Mesendoderm (in vitro differentiated cells): ENCODE results near the gene STYK1.
A peak's percentile ranks its signal among the peaks of the same experiment; 100 is the strongest.
"Not testable (repeated sequence)": the region's sequence is repeated elsewhere in the genome, so short reads cannot be mapped to it uniquely, and the experiment has no call there.

ENCODE experiments used
- DNase-seq: peaks from one replicate; pipeline ENCODE4 v3.0.0; 2013
- H2AK5ac ChIP-seq: 2 replicates; pipeline ENCODE4 v1.6.1; 2013; ENCODE audit warnings: low read length, inconsistent platforms
- H2BK120ac ChIP-seq: 2 replicates; pipeline ENCODE4 v1.6.1; 2013; ENCODE audit warnings: low read depth, mild to moderate bottlenecking, low read length, moderate library complexity, mixed read lengths
- H2BK15ac ChIP-seq: replicated peaks from 2 replicates; pipeline ENCODE4 v1.6.1; 2013; ENCODE audit warnings: low read depth, mild to moderate bottlenecking, moderate library complexity
- H2BK5ac ChIP-seq: 2 replicates; pipeline ENCODE4 v1.6.1; 2013; ENCODE audit warnings: low read length, inconsistent platforms
- H3K18ac ChIP-seq: 2 replicates; pipeline ENCODE4 v1.6.1; 2013; ENCODE audit warnings: mild to moderate bottlenecking, low read length, mixed read lengths
- H3K23ac ChIP-seq: one replicate; pipeline ENCODE4 v1.6.1; 2013; ENCODE audit warnings: low read length
- H3K27ac ChIP-seq: 2 replicates; pipeline ENCODE4 v1.5.1; 2013; ENCODE audit warnings: low read depth, mild to moderate bottlenecking, inconsistent platforms, low read length, moderate library complexity
- H3K27me3 ChIP-seq: 2 replicates; pipeline ENCODE4 v1.6.1; 2013; ENCODE audit warnings: low read length, control low read depth, mild to moderate bottlenecking, inconsistent platforms; ENCODE audit not compliant: insufficient read depth, poor library complexity
- H3K36me3 ChIP-seq: 2 replicates; pipeline ENCODE4 v1.6.1; 2013; ENCODE audit warnings: low read length, inconsistent platforms; ENCODE audit not compliant: control insufficient read depth, insufficient read depth
- H3K4ac ChIP-seq: one replicate; pipeline ENCODE4 v1.6.1; 2013; ENCODE audit warnings: low read depth, mild to moderate bottlenecking, low read length, moderate library complexity
- H3K4me1 ChIP-seq: 2 replicates; pipeline ENCODE4 v1.6.1; 2013; ENCODE audit warnings: low read depth, low read length, inconsistent platforms; ENCODE audit not compliant: control insufficient read depth
- H3K4me2 ChIP-seq: 2 replicates; pipeline ENCODE4 v1.6.1; 2013; ENCODE audit warnings: low read length
- H3K4me3 ChIP-seq: 2 replicates; pipeline ENCODE4 v1.5.1; 2013; ENCODE audit warnings: mild to moderate bottlenecking, low read length
- H3K56ac ChIP-seq: one replicate; pipeline ENCODE4 v1.6.1; 2013; ENCODE audit warnings: low read length
- H3K79me1 ChIP-seq: 2 replicates; pipeline ENCODE4 v1.6.1; 2013; ENCODE audit warnings: low read length, inconsistent platforms
- H3K79me2 ChIP-seq: 2 replicates; pipeline ENCODE4 v1.6.1; 2013; ENCODE audit warnings: mild to moderate bottlenecking, low read length; ENCODE audit not compliant: control insufficient read depth, insufficient read depth
- H3K9ac ChIP-seq: 2 replicates; pipeline ENCODE4 v1.6.1; 2013; ENCODE audit warnings: low read length, inconsistent platforms
- H4K5ac ChIP-seq: one replicate; pipeline ENCODE4 v1.6.1; 2013; ENCODE audit warnings: low read length
- H4K8ac ChIP-seq: one replicate; pipeline ENCODE4 v1.6.1; 2013; ENCODE audit warnings: low read depth, mild to moderate bottlenecking, control low read depth, low read length, moderate library complexity
- WGBS: extraction: QIAGEN DNeasy Blood & Tissue Kit; methylation state at CpG from one replicate; pipeline ENCODE4 v1.1.7; 2013; ENCODE audit warnings: low lambda C conversion rate, missing lambda C conversion rate; ENCODE audit not compliant: insufficient coverage; ENCODE audit errors: extremely low coverage; 5-methylcytosine and 5-hydroxymethylcytosine counted together

The STYK1 gene

GRCh38 chr12:10590966-10591365, 82.9 kb downstream of the STYK1 start:
- Histone ChIP-seq H3K4ac (no peak overlapping the region), H4K5ac (no peak overlapping the region), H3K27ac (no peak overlapping the region), H3K79me2 (no peaks in the 10 kb centered on the region), H3K18ac (no peak overlapping the region), H2AK5ac (no peak overlapping the region), H3K56ac (no peak overlapping the region), H4K8ac (no peak overlapping the region), H3K27me3 (no peaks in the 10 kb centered on the region), H3K9ac (no peak overlapping the region), H3K4me1 (no peaks in the 10 kb centered on the region), H3K4me2 (no peak overlapping the region), H2BK5ac (no peak overlapping the region), H3K4me3 (no peak overlapping the region), H3K79me1 (no peaks in the 10 kb centered on the region), H2BK15ac (no peak overlapping the region), H3K23ac (no peak overlapping the region), H2BK120ac (no peak overlapping the region), H3K36me3 (no peaks in the 10 kb centered on the region)
- DNase-seq = no peak
- 100% methylated on average over 1 of the region's 3 CpGs for WGBS

- Histone ChIP-seq H3K4me3 (no peak overlapping the region), H3K4me2 (no peak overlapping the region), H3K79me2 (no peaks in the 10 kb centered on the region), H3K79me1 (no peaks in the 10 kb centered on the region), H4K8ac (no peak overlapping the region), H3K23ac (no peak overlapping the region), H3K4ac (no peak overlapping the region), H3K18ac (no peak overlapping the region), H3K36me3 (no peaks in the 10 kb centered on the region), H4K5ac (no peak overlapping the region), H2AK5ac (no peak overlapping the region), H3K4me1 (no peaks in the 10 kb centered on the region), H3K27me3 (no peaks in the 10 kb centered on the region), H2BK15ac (no peak overlapping the region), H3K27ac (no peak overlapping the region), H3K56ac (no peak overlapping the region), H2BK120ac (no peak overlapping the region), H3K9ac (no peak overlapping the region), H2BK5ac (no peak overlapping the region)
- DNase-seq = no peak
- no CpG with 5 or more reads among the region's 1 CpG for WGBS
These were observed 89.4 kb downstream of the STYK1 start for GRCh38 chr12:10584415-10584814.

- H2AK5ac ChIP-seq = no peak overlapping the region
- H3K79me2 ChIP-seq = no peaks in the 10 kb centered on the region
- H3K4me2 ChIP-seq = no peak overlapping the region
- no peak overlapping the region for H3K4me3 ChIP-seq
- H4K8ac ChIP-seq = no peak overlapping the region
- H3K9ac ChIP-seq = no peak overlapping the region
- H2BK120ac ChIP-seq = no peak overlapping the region
- no peaks in the 10 kb centered on the region for H3K36me3 ChIP-seq
- no peaks in the 10 kb centered on the region for H3K79me1 ChIP-seq
- H3K18ac ChIP-seq = no peak overlapping the region
- no peak overlapping the region for H2BK5ac ChIP-seq
- H3K23ac ChIP-seq = no peak overlapping the region
- H3K56ac ChIP-seq = no peak overlapping the region
- H4K5ac ChIP-seq = no peak overlapping the region
- no CpG with 5 or more reads among the region's 3 CpGs for WGBS
- H2BK15ac ChIP-seq = no peak overlapping the region
- no peaks in the 10 kb centered on the region for H3K27me3 ChIP-seq
- no peak overlapping the region for H3K4ac ChIP-seq
- no peak for DNase-seq
- H3K4me1 ChIP-seq = no peaks in the 10 kb centered on the region
- no peak overlapping the region for H3K27ac ChIP-seq
These were observed 91.1 kb downstream of the STYK1 start for GRCh38 chr12:10582704-10583103.

GRCh38 chr12:10582133-10582532, 91.7 kb downstream of the STYK1 start:
- not testable (repeated sequence) for H3K27me3 ChIP-seq, H3K36me3 ChIP-seq
- WGBS = no CpG with 5 or more reads among the region's 3 CpGs

GRCh38 chr12:10574307-10574706, 99.5 kb downstream of the STYK1 start:
- Histone ChIP-seq H3K27ac (no peak overlapping the region), H3K79me2 (no peaks in the 10 kb centered on the region), H3K4me1 (no peaks in the 10 kb centered on the region), H3K18ac (no peak overlapping the region), H3K36me3 (no peaks in the 10 kb centered on the region), H3K4me2 (no peak overlapping the region), H3K4me3 (no peak overlapping the region), H2BK15ac (no peak overlapping the region), H2BK5ac (no peak overlapping the region), H2BK120ac (no peak overlapping the region), H3K79me1 (no peaks in the 10 kb centered on the region), H3K23ac (no peak overlapping the region), H4K8ac (no peak overlapping the region), H3K56ac (no peak overlapping the region), H4K5ac (no peak overlapping the region), H2AK5ac (no peak overlapping the region), H3K9ac (no peak overlapping the region), H3K27me3 (no peaks in the 10 kb centered on the region), H3K4ac (no peak overlapping the region)
- WGBS = no CpG with 5 or more reads among the region's 2 CpGs
- DNase-seq = no peak

More at GRCh38 chr12:10582133-10582532, 91.7 kb downstream of the STYK1 start:
- not testable (repeated sequence) for H3K4me1 ChIP-seq, H2BK15ac ChIP-seq, H4K5ac ChIP-seq, H3K4me3 ChIP-seq, H2BK120ac ChIP-seq, H3K23ac ChIP-seq, H2AK5ac ChIP-seq, H3K56ac ChIP-seq, H3K4me2 ChIP-seq, H3K18ac ChIP-seq, H3K9ac ChIP-seq, DNase-seq, H3K27ac ChIP-seq, H4K8ac ChIP-seq, H3K79me1 ChIP-seq, H2BK5ac ChIP-seq, H3K4ac ChIP-seq, H3K79me2 ChIP-seq

- H3K79me2 ChIP-seq = not testable (repeated sequence)
These were observed 101.8 kb downstream of the STYK1 start for GRCh38 chr12:10572021-10572490.

More at GRCh38 chr12:10572021-10572490, 101.8 kb downstream of the STYK1 start:
- not testable (repeated sequence) for H2AK5ac ChIP-seq, H4K5ac ChIP-seq, H3K27me3 ChIP-seq, H4K8ac ChIP-seq, H3K36me3 ChIP-seq, H3K79me1 ChIP-seq, H3K4me1 ChIP-seq, H3K18ac ChIP-seq, H2BK120ac ChIP-seq, H2BK15ac ChIP-seq, H3K4me3 ChIP-seq, H3K56ac ChIP-seq, H3K23ac ChIP-seq, H3K9ac ChIP-seq, H3K4me2 ChIP-seq
- WGBS = no CpG with 5 or more reads among the region's 3 CpGs
- peak; percentile 11 for DNase-seq
- H2BK5ac ChIP-seq = peak overlapping the region; percentile 51
- peak overlapping the region; percentile 36 for H3K4ac ChIP-seq
- H3K27ac ChIP-seq = peak overlapping the region; percentile 12
